CD8-positive, alpha-beta memory T cell (primary cell): ENCODE results near the gene FCGR3B. TPM values are rescaled to one million over a fixed set of nuclear protein-coding genes. Genes with fewer than 3 reads are reported as not detected.
"Not testable (repeated sequence)": the region's sequence is repeated elsewhere in the genome, so short reads cannot be mapped to it uniquely, and the experiment has no call there.

ENCODE experiments used
- CTCF ChIA-PET: fragments of 350-600 bp; sonication (Branson Sonifier 250); formaldehyde crosslinking; loops from one replicate; lab custom pipeline; 2021; ENCODE audit warnings: antibody characterized with exemption; lab: Charles Lee
- POLR2A ChIA-PET: fragments of 350-600 bp; sonication (Branson Sonifier 250); formaldehyde crosslinking; loops from one replicate; lab custom pipeline; 2021; ENCODE audit warnings: antibody characterized with exemption; lab: Charles Lee
- DNase-seq, 5 donors: peaks; one replicate each; pipeline versions ENCODE4 v3.0.0 to v3.0.0-alpha.2; 2020 to 2022; ENCODE audit warnings: mixed read lengths in 1 of 5
- H3K27ac ChIP-seq: one replicate; pipeline ENCODE4 v1.7.0; 2013; ENCODE audit warnings: low read depth, mild to moderate bottlenecking, low read length, moderate library complexity
- H3K27me3 ChIP-seq: 2 replicates; pipeline ENCODE4 v1.7.0; 2013; ENCODE audit warnings: low read length, mild to moderate bottlenecking; ENCODE audit not compliant: insufficient read depth, poor library complexity, severe bottlenecking
- H3K36me3 ChIP-seq: 2 replicates; pipeline ENCODE4 v1.7.0; 2013; ENCODE audit warnings: mild to moderate bottlenecking, low read length, moderate library complexity; ENCODE audit not compliant: insufficient read depth
- H3K4me1 ChIP-seq: 2 replicates; pipeline ENCODE4 v1.7.0; 2013; ENCODE audit warnings: mild to moderate bottlenecking, low read length, moderate library complexity; ENCODE audit not compliant: insufficient read depth
- H3K4me3 ChIP-seq: 2 replicates; pipeline ENCODE4 v1.7.0; 2013; ENCODE audit warnings: mild to moderate bottlenecking, low read length
- H3K9me3 ChIP-seq: 2 replicates; pipeline ENCODE4 v1.7.0; 2013; ENCODE audit warnings: mild to moderate bottlenecking, low read length
- H3K27ac Mint-ChIP-seq, 8 donors: one replicate each; pipeline ENCODE4 v1.8.0; 2020 to 2021; ENCODE audit warnings: mixed read lengths in 8 of 8, mild to moderate bottlenecking in 6 of 8, inconsistent platforms in 3 of 8, moderate library complexity in 3 of 8
- H3K27me3 Mint-ChIP-seq, 2 donors: one replicate each; pipeline ENCODE4 v1.8.0; 2020 to 2021; ENCODE audit warnings: mixed read lengths in 2 of 2, mild to moderate bottlenecking in 1 of 2, moderate library complexity in 1 of 2
- H3K36me3 Mint-ChIP-seq, 3 donors: one replicate each; pipeline ENCODE4 v1.8.0; 2020 to 2021; ENCODE audit warnings: mixed read lengths in 3 of 3, inconsistent platforms in 1 of 3, mild to moderate bottlenecking in 1 of 3
- H3K4me1 Mint-ChIP-seq, 3 donors: one replicate each; pipeline ENCODE4 v1.8.0; 2020 to 2021; ENCODE audit warnings: mixed read lengths in 3 of 3, inconsistent platforms in 1 of 3, mild to moderate bottlenecking in 1 of 3
- H3K4me3 Mint-ChIP-seq, 7 donors: one replicate each; pipeline ENCODE4 v1.8.0; 2020 to 2021; ENCODE audit warnings: mixed read lengths in 7 of 7, mild to moderate bottlenecking in 6 of 7, moderate library complexity in 4 of 7, inconsistent platforms in 2 of 7
- H3K9me3 Mint-ChIP-seq, 5 donors: one replicate each; pipeline ENCODE4 v1.8.0; 2020 to 2022; ENCODE audit warnings: mixed read lengths in 5 of 5, mild to moderate bottlenecking in 3 of 5, moderate library complexity in 2 of 5, inconsistent platforms in 1 of 5
- polyA plus RNA-seq: library from polyadenylated mRNA; unstranded; fragments of 300-500 nt; fragmentation: Illumina TruSeq; gene quantifications from one replicate; pipeline ENCODE4 v1.2.3, GENCODE V29; 2021
- total RNA-seq, 2 experiments: library from RNA; stranded (reverse); gene quantifications; one replicate each; pipeline ENCODE4 v1.2.3, GENCODE V29; 2021

Gene FCGR3B
- total and polyA plus RNA-seq, 3 experiments from 2014 or later: 0.46 TPM; not detected in 2

DNA sequence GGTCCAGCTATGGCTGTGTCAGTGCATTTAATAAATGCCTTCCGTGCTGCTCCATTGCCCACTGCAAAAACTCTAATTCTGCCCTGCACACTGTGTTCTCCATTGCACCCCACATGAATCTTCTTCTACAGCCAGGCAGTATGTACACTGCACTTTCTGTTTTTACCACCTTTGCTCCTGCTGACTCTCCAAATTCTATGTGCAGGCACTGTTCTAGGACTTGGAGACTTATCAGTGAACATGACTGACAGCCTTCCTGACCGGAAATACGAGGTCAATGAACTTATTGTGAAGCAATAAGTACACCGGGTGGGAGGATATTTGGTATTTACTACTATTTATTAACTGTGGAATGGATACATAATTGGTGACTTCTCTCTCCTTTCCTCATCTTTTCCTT lies 33.7 kb upstream of the FCGR3B start:
- H3K27ac ChIP-seq, CTCF ChIA-PET, POLR2A ChIA-PET: not testable (repeated sequence)

DNA sequence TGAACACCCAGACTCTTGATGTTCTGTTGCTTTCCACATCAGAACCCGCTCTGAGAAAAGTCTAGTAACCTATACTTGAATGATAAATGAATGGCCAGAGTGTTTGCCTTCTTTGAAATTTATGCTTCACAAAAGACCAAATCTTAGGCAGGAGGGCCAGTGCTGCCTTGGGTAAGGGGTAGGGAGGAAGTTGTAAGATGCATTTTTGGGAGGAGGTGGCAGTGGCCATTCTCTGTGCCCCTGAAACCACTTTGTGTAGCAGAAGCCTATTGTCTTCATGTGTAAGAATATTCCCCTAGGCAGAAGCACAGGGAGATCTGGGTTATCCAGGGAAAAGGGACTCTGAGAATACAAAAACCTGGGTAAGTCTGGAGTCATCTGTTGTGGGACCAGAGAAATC lies 32.6 kb upstream of the FCGR3B start:
- H3K36me3 ChIP-seq, H3K4me3 Mint-ChIP-seq, H3K4me3 ChIP-seq, H3K9me3 Mint-ChIP-seq, H3K4me1 ChIP-seq, POLR2A ChIA-PET, H3K4me1 Mint-ChIP-seq, H3K27ac Mint-ChIP-seq, H3K9me3 ChIP-seq, H3K36me3 Mint-ChIP-seq, H3K27me3 ChIP-seq, CTCF ChIA-PET, DNase-seq, H3K27me3 Mint-ChIP-seq, H3K27ac ChIP-seq: not testable (repeated sequence)

More for the DNA sequence above, 33.7 kb upstream of the FCGR3B start:
- not testable (repeated sequence) for H3K4me3 ChIP-seq, DNase-seq, H3K27me3 ChIP-seq, H3K36me3 ChIP-seq, H3K4me1 ChIP-seq, H3K4me3 Mint-ChIP-seq, H3K27ac Mint-ChIP-seq, H3K9me3 ChIP-seq, H3K27me3 Mint-ChIP-seq, H3K4me1 Mint-ChIP-seq, H3K9me3 Mint-ChIP-seq, H3K36me3 Mint-ChIP-seq

DNA sequence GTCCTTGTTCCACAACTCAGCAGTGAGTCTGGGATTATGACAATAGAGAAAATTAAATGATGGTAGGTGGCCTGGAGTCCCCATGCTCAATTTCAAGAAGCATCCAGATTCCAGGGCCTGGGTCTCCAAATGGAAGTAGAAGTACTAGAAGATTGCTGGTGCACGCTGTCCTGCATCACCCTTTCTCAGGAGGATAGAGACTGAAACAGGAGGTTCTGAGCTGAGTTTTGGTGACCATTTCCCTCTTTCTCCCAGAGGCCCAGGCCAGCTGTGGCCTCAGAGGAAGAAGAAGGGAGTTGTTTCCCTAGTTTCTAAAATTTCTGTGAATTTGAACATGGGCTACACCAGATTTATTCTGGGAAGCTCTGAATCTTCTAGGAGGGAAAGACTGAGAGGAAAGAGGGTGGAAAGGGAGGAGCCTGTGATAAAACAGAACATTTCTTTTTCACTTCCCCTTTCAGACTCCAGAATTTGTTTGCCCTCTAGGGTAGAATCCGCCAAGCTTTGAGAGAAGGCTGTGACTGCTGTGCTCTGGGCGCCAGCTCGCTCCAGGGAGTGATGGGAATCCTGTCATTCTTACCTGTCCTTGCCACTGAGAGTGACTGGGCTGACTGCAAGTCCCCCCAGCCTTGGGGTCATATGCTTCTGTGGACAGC lies 31.8 kb upstream of the FCGR3B start, which contains the start of gene FCGR2B:
TSS of gene FCGR2B (plus strand) at position 460 of the 656 bp plus-strand sequence. CDS start at position 559, 99 bp downstream.
- POLR2A ChIA-PET: not testable (repeated sequence)

DNA sequence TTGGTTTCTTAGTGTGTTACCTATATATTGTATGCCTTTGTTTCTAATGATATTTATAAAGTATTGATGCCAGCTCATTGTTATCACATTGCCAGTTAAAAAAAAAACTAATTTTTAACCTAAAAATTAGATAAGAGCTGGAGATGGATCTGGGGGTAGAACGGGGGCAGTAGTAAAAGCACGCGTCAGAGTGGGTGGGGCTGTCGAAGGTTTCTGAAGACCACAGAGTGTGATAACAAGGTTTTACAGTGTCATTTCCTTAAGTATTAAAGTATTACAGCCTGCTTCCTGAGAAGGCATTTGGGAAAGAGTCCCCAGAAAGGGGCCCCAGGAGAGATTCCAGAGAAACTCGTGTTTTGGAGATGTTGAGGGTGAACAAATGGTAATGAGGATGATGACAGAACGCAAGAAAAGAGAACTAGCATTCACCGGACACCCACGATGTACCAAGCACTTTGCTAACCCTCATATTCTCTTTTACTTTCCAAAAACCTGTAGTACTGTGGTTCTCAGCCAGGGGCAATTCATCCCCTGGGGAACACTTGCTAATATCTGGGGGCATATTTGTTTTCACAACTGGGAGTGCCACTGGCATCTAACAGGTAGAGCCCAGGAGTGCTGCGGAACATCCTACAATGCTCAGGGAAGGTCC lies 30.8 kb upstream of the FCGR3B start:
- POLR2A ChIA-PET, H3K4me3 Mint-ChIP-seq, H3K4me3 ChIP-seq, H3K27ac Mint-ChIP-seq, H3K27ac ChIP-seq, H3K4me1 Mint-ChIP-seq, H3K4me1 ChIP-seq, H3K9me3 Mint-ChIP-seq, H3K36me3 Mint-ChIP-seq, H3K27me3 ChIP-seq, H3K27me3 Mint-ChIP-seq, CTCF ChIA-PET, H3K9me3 ChIP-seq, H3K36me3 ChIP-seq: not testable (repeated sequence)
- DNase-seq: peak in 1 of 5 donors; percentile 24

More for the DNA sequence above, 31.8 kb upstream of the FCGR3B start, which contains the start of gene FCGR2B:
- H3K4me1 Mint-ChIP-seq, CTCF ChIA-PET, H3K27me3 Mint-ChIP-seq, H3K36me3 ChIP-seq, H3K27ac ChIP-seq, H3K27ac Mint-ChIP-seq, H3K4me1 ChIP-seq, H3K9me3 Mint-ChIP-seq, DNase-seq, H3K4me3 Mint-ChIP-seq, H3K27me3 ChIP-seq, H3K36me3 Mint-ChIP-seq, H3K4me3 ChIP-seq, H3K9me3 ChIP-seq: not testable (repeated sequence)

- H3K4me1 Mint-ChIP-seq, H3K4me1 ChIP-seq, H3K36me3 Mint-ChIP-seq, H3K9me3 ChIP-seq, H3K4me3 ChIP-seq, H3K27ac ChIP-seq, H3K27ac Mint-ChIP-seq, CTCF ChIA-PET, H3K27me3 ChIP-seq, DNase-seq, POLR2A ChIA-PET, H3K9me3 Mint-ChIP-seq, H3K27me3 Mint-ChIP-seq, H3K36me3 ChIP-seq, H3K4me3 Mint-ChIP-seq: not testable (repeated sequence)
Measured at GRCh38 chr1:161658524-161658923, 27.5 kb upstream of the FCGR3B start.

DNA sequence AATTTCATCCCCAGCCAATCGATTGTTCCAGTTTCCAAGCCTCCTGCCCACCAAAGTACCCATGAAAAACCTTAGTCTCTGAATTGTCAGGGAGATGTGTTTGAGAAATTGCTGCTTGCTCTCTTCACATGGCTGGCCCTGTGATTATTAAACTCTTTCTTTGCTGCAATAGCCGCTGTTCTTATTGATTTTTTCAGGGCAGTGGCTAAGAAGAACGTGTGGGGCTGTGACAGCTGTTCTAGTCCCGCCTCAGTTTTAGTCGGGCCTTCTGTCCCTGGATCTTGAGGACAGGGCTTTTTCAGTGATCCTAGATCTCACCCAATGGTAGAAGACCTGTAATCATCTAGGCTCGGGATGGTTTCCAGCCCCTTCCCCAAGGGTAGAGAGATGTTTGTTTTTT lies 23.0 kb upstream of the FCGR3B start:
- H3K4me3 ChIP-seq, H3K27me3 ChIP-seq, H3K4me1 ChIP-seq, H3K27me3 Mint-ChIP-seq, CTCF ChIA-PET, H3K9me3 Mint-ChIP-seq, H3K27ac Mint-ChIP-seq, H3K36me3 Mint-ChIP-seq, DNase-seq, H3K9me3 ChIP-seq, POLR2A ChIA-PET, H3K36me3 ChIP-seq, H3K4me1 Mint-ChIP-seq, H3K4me3 Mint-ChIP-seq: not testable (repeated sequence)
- peak overlapping the region; percentile 44 for H3K27ac ChIP-seq

- H3K27me3 ChIP-seq, POLR2A ChIA-PET, H3K9me3 Mint-ChIP-seq, H3K9me3 ChIP-seq, DNase-seq, H3K36me3 Mint-ChIP-seq, H3K27ac ChIP-seq, CTCF ChIA-PET, H3K4me3 Mint-ChIP-seq, H3K27ac Mint-ChIP-seq, H3K4me1 Mint-ChIP-seq, H3K4me1 ChIP-seq, H3K36me3 ChIP-seq, H3K4me3 ChIP-seq, H3K27me3 Mint-ChIP-seq: not testable (repeated sequence)
Measured at GRCh38 chr1:161653541-161653940, 22.6 kb upstream of the FCGR3B start.

- H3K4me3 ChIP-seq, H3K4me3 Mint-ChIP-seq, H3K9me3 Mint-ChIP-seq, H3K4me1 ChIP-seq, H3K27me3 ChIP-seq, H3K27ac ChIP-seq, H3K36me3 ChIP-seq, H3K36me3 Mint-ChIP-seq, H3K27me3 Mint-ChIP-seq, POLR2A ChIA-PET, H3K9me3 ChIP-seq: not testable (repeated sequence)
- CTCF ChIA-PET: interaction anchor here (0.8 to 2.6 kb wide), 4 partner anchors 79 to 93 kb away, joined by 3 to 12 read pairs (median 8); no protein-coding TSS in a partner anchor
- Mint-ChIP-seq H3K4me1 (peaks cover 7 to 13% (median 9%) of the 10 kb centered on the region in 3 donors), H3K27ac (peak overlapping the region in 1 of 8 donors; percentile 20)
- peak in 2 of 5 donors; percentile 15 to 29 for DNase-seq
Measured at GRCh38 chr1:161647507-161648360, 16.8 kb upstream of the FCGR3B start.
